M059J (cell line): ENCODE results near the gene GCKR. TPM values are rescaled to one million over a fixed set of nuclear protein-coding genes. Genes with fewer than 3 reads are reported as not detected.

Experiments
- DNase-seq: peaks from one replicate; pipeline ENCODE4 v3.0.0-alpha.2; 2012; ENCODE audit warnings: low read depth
- total RNA-seq: library from RNA; depleted of rRNA; stranded (reverse); fragments of >200 nt; shearing (Covaris generic); gene quantifications from 2 replicates; pipeline ENCODE4 v1.2.3, GENCODE V29; 2014; rRNA removed

GCKR gene
- total RNA-seq = not detected in 2 replicates

- DNase-seq = peak; percentile 30
Measured at GRCh38 chr2:27496357-27497287, at the start of gene GCKR. Gene GCKR, plus strand, starts transcription at chr2:27496839. Its CDS starts 66 bp downstream, at chr2:27496905.

GRCh38 chr2:27448381-27448780, 48.3 kb upstream of the GCKR start:
- DNase-seq = no peak

GRCh38 chr2:27451095-27451494, 45.5 kb upstream of the GCKR start:
- DNase-seq = no peak

- DNase-seq = no peak
Measured at GRCh38 chr2:27453968-27454367, 42.7 kb upstream of the GCKR start.

- no peak for DNase-seq
Measured at GRCh38 chr2:27461118-27461517, 35.5 kb upstream of the GCKR start.

GRCh38 chr2:27464443-27464842, 32.2 kb upstream of the GCKR start:
- no peak for DNase-seq

- no peak for DNase-seq
Measured at GRCh38 chr2:27471961-27472360, 24.7 kb upstream of the GCKR start.

GRCh38 chr2:27485496-27485895, 11.1 kb upstream of the GCKR start:
- no peak for DNase-seq

- peak; percentile 6 for DNase-seq
Measured at GRCh38 chr2:27489118-27489497, 7.5 kb upstream of the GCKR start.

GRCh38 chr2:27489498-27490397, 6.9 kb upstream of the GCKR start, which contains the start of gene IFT172:
Gene IFT172, minus strand, starts transcription at chr2:27489743. Its CDS starts 90 bp downstream, at chr2:27489653.
- peak; percentile 99 for DNase-seq

GRCh38 chr2:27492557-27492956, 4.1 kb upstream of the GCKR start:
- DNase-seq = no peak

GRCh38 chr2:27493948-27494283, 2.7 kb upstream of the GCKR start:
- no peak for DNase-seq

GRCh38 chr2:27494284-27494943, 2.2 kb upstream of the GCKR start:
- DNase-seq = peak; percentile 7

GRCh38 chr2:27494944-27495554, 1.6 kb upstream of the GCKR start, which contains the start of gene FNDC4:
Gene FNDC4, minus strand, starts transcription at chr2:27495200. Its CDS starts 521 bp downstream, at chr2:27494679.
- no peak for DNase-seq

GRCh38 chr2:27495840-27496356, 741 bp upstream of the GCKR start:
- no peak for DNase-seq

GRCh38 chr2:27497288-27497627, 619 bp downstream of the GCKR start:
- no peak for DNase-seq

GRCh38 chr2:27498975-27499374, 2.3 kb downstream of the GCKR start:
- DNase-seq = no peak

GRCh38 chr2:27501042-27501441, 4.4 kb downstream of the GCKR start:
- peak; percentile 6 for DNase-seq

- no peak for DNase-seq
Measured at GRCh38 chr2:27502142-27502541, 5.5 kb downstream of the GCKR start.

- no peak for DNase-seq
Measured at GRCh38 chr2:27506587-27506986, 9.9 kb downstream of the GCKR start.

GRCh38 chr2:27507293-27507692, 10.7 kb downstream of the GCKR start:
- DNase-seq = no peak
